SK-N-SH treated with all-trans-retinoic acid at 6 μM for 48 hours (cell line): ENCODE data around the gene KIRREL3.

ENCODE experiments used
- ATAC-seq: fragments of 200-7000 bp; cut with Tn5 transposase; 3 replicates; pipeline ENCODE4 v1.9.1; 2020; ENCODE audit warnings: mild to moderate bottlenecking, moderate library complexity
- ARNTL ChIP-seq: fragments of 450-650 bp; formaldehyde crosslinking; IDR thresholded peaks from 2 replicates; pipeline ENCODE4 v1.5.0; 2020; ENCODE audit warnings: low read depth, mild to moderate bottlenecking, moderate library complexity, borderline replicate concordance
- BACH2 ChIP-seq: fragments of 250-450 bp; sonication (Bioruptor Pico); IDR thresholded peaks from 2 replicates; pipeline ENCODE4 v1.9.0; 2021; ENCODE audit warnings: mild to moderate bottlenecking, borderline replicate concordance
- CSDC2 ChIP-seq: fragments of 250-450 bp; sonication (Bioruptor Pico); IDR thresholded peaks from 2 replicates; pipeline ENCODE4 v1.5.0; 2020; ENCODE audit warnings: mild to moderate bottlenecking, moderate library complexity
- GLIS3 ChIP-seq: fragments of 250-450 bp; sonication (Bioruptor Pico); IDR thresholded peaks from 2 replicates; pipeline ENCODE4 v1.5.0; 2020; ENCODE audit warnings: mild to moderate bottlenecking, moderate library complexity
- OSR1 ChIP-seq: fragments of 250-450 bp; sonication (Bioruptor Pico); IDR thresholded peaks from 2 replicates; pipeline ENCODE4 v1.8.0; 2022; ENCODE audit warnings: moderate library complexity, mild to moderate bottlenecking, inconsistent platforms
- PATZ1 ChIP-seq: fragments of 250-450 bp; sonication (Bioruptor Pico); IDR thresholded peaks from 2 replicates; pipeline ENCODE4 v1.8.0; 2020; ENCODE audit warnings: mild to moderate bottlenecking, moderate library complexity, borderline replicate concordance
- POU6F1 ChIP-seq: fragments of 250-450 bp; sonication (Bioruptor Pico); IDR thresholded peaks from 2 replicates; pipeline ENCODE4 v1.8.0; 2021; ENCODE audit warnings: low read depth, mild to moderate bottlenecking, moderate library complexity, borderline replicate concordance
- PPARA ChIP-seq: fragments of 250-450 bp; sonication (Bioruptor Pico); IDR thresholded peaks from 2 replicates; pipeline ENCODE4 v1.5.0; 2020; ENCODE audit warnings: mild to moderate bottlenecking, borderline replicate concordance
- SNAI2 ChIP-seq: fragments of 250-450 bp; sonication (Bioruptor Pico); IDR thresholded peaks from 2 replicates; pipeline ENCODE4 v1.5.0; 2020; ENCODE audit warnings: mild to moderate bottlenecking, moderate library complexity
- TCF4 ChIP-seq: fragments of 250-450 bp; sonication (Bioruptor Pico); IDR thresholded peaks from 2 replicates; pipeline ENCODE4 v1.8.0; 2021; ENCODE audit warnings: mild to moderate bottlenecking, moderate library complexity, borderline replicate concordance
- TOX ChIP-seq: fragments of 250-450 bp; sonication (Bioruptor Pico); IDR thresholded peaks from 2 replicates; pipeline ENCODE4 v1.8.0; 2021; ENCODE audit warnings: mild to moderate bottlenecking, moderate library complexity, borderline replicate concordance
- TSHZ2 ChIP-seq: fragments of 250-450 bp; sonication (Bioruptor Pico); IDR thresholded peaks from 2 replicates; pipeline ENCODE4 v1.5.0; 2020; ENCODE audit warnings: mild to moderate bottlenecking, moderate library complexity
- ZC3H10 ChIP-seq: fragments of 250-450 bp; sonication (Bioruptor Pico); IDR thresholded peaks from 2 replicates; pipeline ENCODE4 v1.5.1; 2021; ENCODE audit warnings: mild to moderate bottlenecking, moderate library complexity
- ZFP3 ChIP-seq: fragments of 250-450 bp; sonication (Bioruptor Pico); IDR thresholded peaks from 2 replicates; pipeline ENCODE4 v1.5.0; 2020; ENCODE audit warnings: mild to moderate bottlenecking, moderate library complexity
- ZFP30 ChIP-seq: fragments of 450-650 bp; formaldehyde crosslinking; IDR thresholded peaks from 2 replicates; pipeline ENCODE4 v1.5.0; 2022; ENCODE audit warnings: mild to moderate bottlenecking, moderate library complexity
- ZNF565 ChIP-seq: fragments of 450-650 bp; formaldehyde crosslinking; conservative IDR thresholded peaks from 2 replicates; pipeline ENCODE4 v1.5.0; 2020; ENCODE audit warnings: low read depth, mild to moderate bottlenecking, moderate library complexity
- ZNF70 ChIP-seq: fragments of 450-650 bp; formaldehyde crosslinking; IDR thresholded peaks from 2 replicates; pipeline ENCODE4 v1.5.0; 2020; ENCODE audit warnings: mild to moderate bottlenecking, moderate library complexity
- TF ChIP-seq, protein P1 (sequence below): fragments of 250-450 bp; sonication (Bioruptor Pico); IDR thresholded peaks from 2 replicates; pipeline ENCODE4 v1.5.1; 2020; ENCODE audit warnings: low read depth, mild to moderate bottlenecking, moderate library complexity
- TF ChIP-seq, protein P2 (sequence below): fragments of 250-450 bp; sonication (Bioruptor Pico); IDR thresholded peaks from 2 replicates; pipeline ENCODE4 v1.5.1; 2021; ENCODE audit warnings: mild to moderate bottlenecking, moderate library complexity

The KIRREL3 gene

DNA sequence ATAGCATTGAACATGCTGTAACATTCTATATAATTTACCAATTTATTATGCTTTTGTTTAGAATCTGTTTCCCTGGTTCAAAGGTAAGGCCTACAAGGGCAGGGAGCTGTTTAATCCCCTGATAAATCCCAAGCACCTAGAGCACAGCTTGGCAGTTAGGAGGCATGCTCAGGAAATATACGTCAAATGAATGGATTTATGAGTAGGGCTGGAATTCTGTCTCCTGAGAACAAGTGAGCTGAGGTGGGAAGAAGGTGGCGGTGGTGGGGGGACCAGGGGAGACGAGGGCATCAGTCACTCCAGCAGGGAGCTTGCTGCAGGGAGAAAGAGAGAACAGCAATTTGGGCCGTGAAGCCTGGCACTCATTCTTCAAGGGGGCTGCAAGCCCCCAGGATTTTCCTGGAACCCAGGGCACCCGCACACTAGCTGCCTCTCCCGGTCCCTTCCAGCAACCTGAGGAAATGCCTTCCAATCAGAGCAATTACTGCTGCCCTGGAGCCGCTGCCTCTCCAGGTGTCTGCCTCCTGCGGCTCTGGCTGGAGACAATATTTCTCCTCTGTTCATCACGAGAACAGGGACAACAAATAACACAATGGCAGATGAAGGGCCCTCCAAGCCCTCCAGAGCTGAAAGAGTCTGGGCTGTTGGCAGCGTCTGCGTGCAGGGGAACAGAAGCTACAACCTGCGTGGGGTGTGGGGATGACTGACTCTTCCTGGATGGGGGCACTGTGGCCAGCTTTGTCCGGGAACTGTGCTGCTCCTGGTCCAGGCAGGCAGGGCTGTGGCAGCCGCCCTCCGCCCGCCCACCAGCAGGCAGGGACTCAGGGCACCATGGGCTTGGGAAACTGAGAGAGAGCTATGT, 411.7 kb downstream of the KIRREL3 start (continued):
- no peak for TF ChIP-seq TSHZ2
- TF ChIP-seq CSDC2 (CRISPR knock-in tag): no peak
- TF ChIP-seq, protein P1, sequence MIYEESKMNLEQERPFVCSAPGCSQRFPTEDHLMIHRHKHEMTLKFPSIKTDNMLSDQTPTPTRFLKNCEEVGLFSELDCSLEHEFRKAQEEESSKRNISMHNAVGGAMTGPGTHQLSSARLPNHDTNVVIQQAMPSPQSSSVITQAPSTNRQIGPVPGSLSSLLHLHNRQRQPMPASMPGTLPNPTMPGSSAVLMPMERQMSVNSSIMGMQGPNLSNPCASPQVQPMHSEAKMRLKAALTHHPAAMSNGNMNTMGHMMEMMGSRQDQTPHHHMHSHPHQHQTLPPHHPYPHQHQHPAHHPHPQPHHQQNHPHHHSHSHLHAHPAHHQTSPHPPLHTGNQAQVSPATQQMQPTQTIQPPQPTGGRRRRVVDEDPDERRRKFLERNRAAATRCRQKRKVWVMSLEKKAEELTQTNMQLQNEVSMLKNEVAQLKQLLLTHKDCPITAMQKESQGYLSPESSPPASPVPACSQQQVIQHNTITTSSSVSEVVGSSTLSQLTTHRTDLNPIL: no peak
- TF ChIP-seq POU6F1 (CRISPR knock-in tag): no peak

DNA sequence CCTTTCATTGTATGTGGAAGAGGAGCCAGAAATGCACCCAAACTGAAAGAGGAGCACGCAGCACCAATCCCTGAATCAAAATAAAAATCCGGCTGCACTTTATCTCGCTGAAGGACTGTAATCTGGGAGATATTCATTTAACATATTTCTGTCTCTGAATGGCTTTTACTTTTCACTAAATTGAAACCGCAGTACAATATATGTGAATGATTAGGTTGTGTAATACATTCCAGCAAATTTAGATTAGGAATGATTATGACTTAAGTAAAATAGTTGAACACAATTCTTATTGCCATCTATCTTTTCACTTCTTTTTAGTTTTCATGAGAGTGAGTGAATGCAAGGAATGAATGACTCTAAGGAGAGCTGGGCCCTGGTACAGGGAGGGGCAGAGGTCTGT, 413.0 kb downstream of the KIRREL3 start:
- ATAC-seq: peak; percentile 10
- TF ChIP-seq POU6F1 (CRISPR knock-in tag) (no peak), ZFP30 (no peak), TSHZ2 (no peak), ZFP3 (no peak), OSR1 (CRISPR knock-in tag) (no peak), GLIS3 (CRISPR knock-in tag) (no peak), ZNF565 (CRISPR knock-in tag) (no peak), SNAI2 (no peak), CSDC2 (CRISPR knock-in tag) (no peak), PATZ1 (no peak), ZC3H10 (no peak), ARNTL (CRISPR knock-in tag) (no peak), ZNF70 (no peak), TCF4 (CRISPR knock-in tag) (no peak), PPARA (no peak), BACH2 (no peak), TOX (CRISPR knock-in tag) (no peak)
- TF ChIP-seq, protein P2, sequence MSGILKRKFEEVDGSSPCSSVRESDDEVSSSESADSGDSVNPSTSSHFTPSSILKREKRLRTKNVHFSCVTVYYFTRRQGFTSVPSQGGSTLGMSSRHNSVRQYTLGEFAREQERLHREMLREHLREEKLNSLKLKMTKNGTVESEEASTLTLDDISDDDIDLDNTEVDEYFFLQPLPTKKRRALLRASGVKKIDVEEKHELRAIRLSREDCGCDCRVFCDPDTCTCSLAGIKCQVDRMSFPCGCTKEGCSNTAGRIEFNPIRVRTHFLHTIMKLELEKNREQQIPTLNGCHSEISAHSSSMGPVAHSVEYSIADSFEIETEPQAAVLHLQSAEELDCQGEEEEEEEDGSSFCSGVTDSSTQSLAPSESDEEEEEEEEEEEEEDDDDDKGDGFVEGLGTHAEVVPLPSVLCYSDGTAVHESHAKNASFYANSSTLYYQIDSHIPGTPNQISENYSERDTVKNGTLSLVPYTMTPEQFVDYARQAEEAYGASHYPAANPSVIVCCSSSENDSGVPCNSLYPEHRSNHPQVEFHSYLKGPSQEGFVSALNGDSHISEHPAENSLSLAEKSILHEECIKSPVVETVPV (CRISPR knock-in tag): no peak
- TF ChIP-seq, protein P1: no peak
